ENCODE data around the gene ADAMTS9.

Gene ADAMTS9

DNA sequence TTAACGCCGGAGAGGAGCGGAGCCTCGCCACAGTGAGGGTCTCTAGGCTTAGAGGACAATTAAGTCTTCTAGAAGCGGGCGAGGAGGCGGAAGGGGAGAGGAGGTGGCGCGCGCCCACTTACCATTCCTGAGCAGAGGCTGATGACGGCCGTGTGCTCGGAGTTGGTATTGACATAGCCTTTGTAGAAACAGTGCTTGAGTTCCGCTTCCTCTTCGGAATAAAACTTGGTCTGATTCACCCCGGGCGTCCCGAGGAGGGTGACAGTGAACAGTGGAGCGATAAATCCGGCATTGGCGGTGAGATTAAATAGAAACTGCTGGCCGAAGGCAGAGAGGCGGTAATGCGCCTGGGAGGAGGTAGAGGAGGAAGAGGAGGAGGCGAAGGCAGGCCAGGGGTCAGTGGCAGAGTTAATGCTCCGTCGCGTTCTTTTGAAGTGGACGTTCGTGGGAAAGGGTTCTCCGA, 1.3 kb downstream of the ADAMTS9 start:
- DNase-seq (ENCODE audit: low spot score), result no peak

DNA sequence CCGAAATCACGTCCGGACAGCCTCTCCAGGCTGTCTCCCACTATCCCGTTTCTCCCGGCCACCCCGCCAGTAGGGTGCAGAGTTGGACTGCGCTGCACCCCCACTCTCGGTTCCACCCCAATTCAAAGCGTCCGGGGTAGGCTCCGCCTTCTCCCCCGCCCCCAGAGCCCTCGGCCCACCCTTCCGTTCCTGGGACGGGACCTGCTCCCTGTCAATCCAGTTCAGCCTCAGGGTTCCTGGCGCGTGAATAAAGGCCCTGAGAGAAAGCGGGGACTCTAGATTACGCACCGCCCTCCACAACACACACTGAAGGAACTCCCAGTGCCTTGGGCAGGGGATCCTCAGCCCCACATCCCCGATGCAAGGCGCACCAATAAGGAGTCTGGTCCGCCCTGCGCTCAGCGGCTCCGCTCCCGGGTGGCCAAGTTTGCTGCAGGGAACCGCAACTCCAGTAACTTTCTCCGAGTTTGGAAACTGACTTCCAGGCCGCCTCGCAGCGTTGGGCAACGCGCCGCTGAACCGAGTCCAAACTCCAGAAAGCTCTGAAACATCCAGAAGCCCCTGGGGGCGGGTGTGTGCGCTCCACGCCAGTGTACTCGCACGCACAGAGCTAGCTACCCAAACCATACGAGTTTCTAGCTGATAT, 1.9 kb downstream of the ADAMTS9 start:
- DNase-seq (ENCODE audit: low spot score), result no peak

DNA sequence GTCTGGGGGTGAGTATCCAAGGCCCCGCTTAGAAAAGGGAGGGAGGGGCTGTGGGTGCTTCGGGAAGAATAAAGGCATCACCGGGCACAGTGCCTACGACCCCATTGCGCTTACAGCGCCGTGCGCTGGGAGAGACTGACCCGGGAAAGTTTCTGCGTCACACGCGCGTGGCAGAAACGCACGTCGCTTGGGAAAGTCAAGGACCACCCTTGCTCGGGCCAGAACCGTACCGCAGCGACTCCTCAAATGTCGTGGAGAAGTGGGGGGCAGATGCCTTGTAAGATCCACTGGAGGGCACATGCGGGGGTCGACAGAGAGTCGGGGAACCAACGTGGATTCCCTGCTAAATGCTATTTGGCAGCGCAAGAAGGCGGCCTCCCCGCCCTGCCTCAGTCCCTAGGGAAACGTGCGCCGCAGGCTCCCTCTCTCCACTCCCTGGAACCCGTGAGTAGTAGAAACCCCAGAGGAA, 2.4 kb downstream of the ADAMTS9 start:
- no peak for DNase-seq (ENCODE audit: low spot score)

DNA sequence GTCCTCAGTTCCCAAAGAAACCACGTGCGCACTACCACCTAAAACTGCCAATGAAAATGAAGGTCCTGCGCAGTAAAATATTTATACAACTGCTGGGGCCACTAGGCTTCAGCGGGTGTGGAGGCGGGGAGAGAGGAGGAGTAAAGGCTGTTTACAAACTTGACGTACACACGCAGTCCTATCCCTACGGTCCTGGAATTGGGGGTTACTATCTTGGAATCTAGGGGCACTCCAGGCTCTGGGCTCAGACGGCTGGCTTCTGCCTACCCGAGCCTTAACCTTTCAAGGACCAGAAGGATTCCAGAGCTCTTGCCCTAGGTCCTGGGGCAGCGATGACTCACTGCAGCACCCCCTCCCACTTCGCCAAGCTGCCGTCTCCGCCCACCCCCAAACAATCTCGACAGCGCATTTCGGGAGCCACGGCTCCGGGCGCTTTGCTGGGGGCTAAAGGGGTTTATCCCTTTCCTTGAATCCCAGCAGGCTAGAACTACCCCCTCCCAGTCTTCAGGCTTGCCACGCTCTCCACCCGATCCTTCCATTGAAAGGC, 3.0 kb downstream of the ADAMTS9 start:
- no peak for DNase-seq (ENCODE audit: low spot score)

DNA sequence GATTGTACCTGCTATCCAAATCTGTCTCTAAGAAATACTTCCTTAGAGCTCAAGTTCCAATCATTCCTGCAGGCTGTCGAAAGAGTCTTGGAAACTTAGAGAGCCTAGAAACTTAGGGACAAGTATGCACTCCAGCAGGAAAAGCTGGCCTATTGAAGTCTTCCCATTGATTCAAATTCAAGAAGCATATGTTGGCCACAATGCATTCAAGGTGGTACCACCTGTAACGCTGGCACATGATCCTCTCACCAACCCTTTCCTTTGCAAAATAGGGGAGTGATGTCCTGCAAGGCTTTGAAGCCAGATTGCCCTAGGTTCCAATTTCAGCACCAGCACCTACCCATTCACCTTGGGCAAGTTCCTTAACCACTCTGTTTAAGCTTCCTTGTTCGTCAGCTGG, 6.0 kb downstream of the ADAMTS9 start:
- no peak for DNase-seq (ENCODE audit: low spot score)

DNA sequence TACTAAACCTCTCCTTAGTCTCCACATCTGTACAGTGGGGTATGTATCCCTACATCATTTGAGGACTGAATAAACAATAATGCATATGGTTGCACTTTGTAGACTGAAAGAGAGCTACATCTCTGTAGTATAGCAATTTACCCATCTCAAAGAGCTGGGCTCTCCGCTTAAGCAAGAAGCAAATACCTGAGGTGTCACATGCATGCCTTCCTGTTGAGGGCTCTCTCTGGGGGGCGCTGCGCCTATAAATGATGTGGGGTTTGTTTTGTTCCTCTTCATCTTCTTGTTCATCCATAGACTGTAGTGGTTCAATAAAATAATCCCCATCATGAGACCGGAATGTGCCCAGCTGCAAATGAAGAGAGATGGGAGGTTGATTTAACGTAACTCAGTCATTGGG, 6.8 kb downstream of the ADAMTS9 start:
- no peak for DNase-seq (ENCODE audit: low spot score)

DNA sequence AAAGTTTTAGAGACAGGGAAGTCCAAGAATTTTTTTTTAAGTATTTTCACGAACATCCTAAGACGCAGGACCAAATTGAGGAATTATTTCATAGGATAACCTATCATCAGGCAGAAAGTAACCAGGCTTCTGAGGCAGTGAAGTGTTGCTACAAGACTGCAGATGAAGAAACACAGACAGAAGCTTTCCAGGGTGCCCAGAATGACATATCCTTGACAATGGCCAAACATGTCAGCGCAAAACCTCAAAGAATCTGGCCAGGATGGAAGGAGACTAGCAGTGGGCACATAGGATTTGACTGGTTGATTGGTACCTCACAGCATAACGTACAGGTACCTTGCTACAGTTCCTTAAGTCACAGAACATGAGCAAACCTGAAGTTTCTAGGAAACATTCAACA, 7.5 kb downstream of the ADAMTS9 start:
- no peak for DNase-seq (ENCODE audit: low spot score)

DNA sequence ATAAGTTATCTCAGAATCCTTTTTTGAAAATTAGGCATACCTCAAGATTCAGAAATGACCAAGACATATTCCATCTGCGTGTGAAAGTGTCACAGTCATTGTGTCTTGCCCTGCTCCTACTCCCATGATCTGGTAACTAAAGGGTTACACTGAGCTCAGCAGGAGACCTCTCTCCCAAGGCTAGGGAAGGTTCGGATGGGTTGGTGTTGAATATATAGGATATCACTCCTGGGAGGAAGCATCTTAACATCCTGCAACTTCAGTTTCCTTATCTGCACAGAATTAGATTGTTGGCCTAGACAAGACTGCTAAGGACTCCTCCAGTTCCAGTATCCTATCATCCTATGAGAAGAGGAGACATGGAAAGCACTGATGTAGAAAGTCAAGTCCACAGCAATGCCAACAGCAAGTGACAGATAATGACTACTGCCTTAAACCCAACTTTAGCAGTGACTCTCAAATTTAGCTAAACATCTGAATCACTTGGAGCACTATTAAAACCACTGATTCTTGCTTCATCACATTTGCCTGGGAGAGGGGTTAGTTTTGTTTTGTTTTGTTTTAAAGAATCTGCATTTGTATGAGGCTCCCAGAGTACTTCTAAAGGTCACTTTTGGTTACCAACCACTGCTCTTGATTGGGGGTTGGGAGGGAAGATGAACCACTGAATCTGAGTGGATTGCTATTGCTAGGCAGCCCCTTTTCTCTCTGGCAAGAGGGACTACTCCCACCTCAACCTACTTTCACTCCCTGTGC, 9.7 kb downstream of the ADAMTS9 start:
- no peak for DNase-seq (ENCODE audit: low spot score)

DNA sequence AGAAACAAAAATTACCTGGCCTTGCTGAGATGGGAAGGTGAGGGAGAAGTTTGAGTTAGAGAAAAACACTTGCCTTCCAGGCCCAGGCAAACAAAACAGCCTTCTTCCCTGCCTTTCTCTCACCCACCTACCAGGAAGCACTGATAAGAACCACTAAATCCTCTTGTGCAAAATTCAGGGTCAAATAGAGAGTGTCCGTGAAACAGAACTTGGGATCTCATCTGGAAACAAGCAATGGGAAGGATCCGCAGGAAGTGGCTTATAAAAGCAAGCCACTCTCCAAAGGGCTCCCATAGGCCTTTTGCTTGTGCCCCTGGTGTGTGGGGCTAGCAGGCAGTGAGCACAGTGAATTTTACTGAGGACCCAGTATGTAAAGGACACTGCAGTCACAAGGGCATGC, 11.0 kb downstream of the ADAMTS9 start:
- DNase-seq (ENCODE audit: low spot score), result no peak

DNA sequence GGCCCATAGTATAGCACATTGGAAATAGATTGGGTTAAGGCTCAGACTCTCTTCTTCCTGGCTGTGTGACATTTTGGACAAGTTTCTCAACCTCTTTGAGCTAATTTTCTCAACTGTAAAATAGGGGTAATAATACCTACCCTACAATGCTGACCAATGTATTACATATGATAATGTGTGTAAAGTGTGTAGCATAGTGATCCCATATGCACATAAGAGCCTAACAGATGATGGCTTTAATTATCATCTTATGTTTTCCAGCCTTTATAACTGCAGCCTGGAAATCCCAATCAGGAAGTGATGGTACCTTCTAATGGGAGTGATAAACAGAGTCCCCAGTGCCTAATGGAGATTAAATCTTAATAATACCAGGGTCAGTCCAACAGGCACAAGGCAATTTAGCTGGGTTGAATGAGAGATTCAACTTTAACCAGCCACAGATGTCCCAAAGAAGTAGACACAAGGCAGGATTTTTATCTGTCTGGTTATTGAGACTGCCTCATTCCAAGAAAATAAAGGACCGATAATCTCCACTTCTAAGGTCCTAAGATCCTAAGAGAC, 12.0 kb downstream of the ADAMTS9 start:
- no peak for DNase-seq (ENCODE audit: low spot score)

DNA sequence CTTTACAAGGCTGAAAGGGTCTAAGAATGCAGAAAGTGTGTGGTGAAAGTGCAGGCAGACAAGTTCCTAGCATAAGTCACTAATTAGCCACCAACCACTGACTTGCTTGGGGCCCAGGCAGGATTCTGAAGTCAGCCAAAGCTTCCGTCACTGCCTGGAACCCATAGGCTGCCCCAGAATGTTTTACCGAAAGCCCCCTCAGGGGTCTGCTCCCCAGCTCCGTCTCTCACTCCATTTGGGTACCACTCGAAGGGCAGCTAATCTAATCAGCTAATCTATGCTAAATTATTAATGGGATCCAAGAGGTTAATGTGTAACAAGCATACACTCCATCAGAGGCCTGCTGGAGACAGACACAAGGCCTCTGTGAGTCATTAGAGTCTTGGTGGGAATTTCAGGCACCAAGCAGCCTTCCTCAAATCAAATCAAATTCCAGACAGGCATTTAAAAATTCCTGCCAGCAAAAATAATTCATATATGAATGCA, 13.2 kb downstream of the ADAMTS9 start:
- no peak for DNase-seq (ENCODE audit: low spot score)

DNA sequence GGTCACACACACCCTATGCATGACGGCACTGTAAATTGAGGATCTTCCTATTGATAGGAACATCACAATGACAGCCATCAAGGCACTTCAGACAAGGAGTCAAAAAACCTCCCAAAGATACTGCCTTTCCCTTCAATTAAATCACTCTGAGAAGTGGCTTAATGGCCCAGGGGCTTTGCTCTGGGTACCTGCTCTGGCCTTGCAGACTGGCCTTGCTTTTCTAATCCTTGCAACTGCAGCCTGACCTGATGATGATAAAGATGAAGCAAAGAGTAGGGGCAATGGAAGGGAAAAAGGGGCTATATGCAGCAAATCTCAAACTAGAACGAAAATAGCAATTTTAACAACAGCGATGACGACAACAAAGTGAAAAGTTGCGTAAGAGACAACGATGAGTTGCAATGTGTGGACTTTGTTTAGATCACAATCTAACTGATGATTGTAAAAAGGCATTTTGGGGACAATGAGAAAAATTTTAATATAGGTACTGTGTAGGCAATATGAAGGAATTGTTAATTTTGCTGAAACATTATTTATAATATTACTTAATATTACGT, 14.6 kb downstream of the ADAMTS9 start:
- DNase-seq (ENCODE audit: low spot score), result no peak

DNA sequence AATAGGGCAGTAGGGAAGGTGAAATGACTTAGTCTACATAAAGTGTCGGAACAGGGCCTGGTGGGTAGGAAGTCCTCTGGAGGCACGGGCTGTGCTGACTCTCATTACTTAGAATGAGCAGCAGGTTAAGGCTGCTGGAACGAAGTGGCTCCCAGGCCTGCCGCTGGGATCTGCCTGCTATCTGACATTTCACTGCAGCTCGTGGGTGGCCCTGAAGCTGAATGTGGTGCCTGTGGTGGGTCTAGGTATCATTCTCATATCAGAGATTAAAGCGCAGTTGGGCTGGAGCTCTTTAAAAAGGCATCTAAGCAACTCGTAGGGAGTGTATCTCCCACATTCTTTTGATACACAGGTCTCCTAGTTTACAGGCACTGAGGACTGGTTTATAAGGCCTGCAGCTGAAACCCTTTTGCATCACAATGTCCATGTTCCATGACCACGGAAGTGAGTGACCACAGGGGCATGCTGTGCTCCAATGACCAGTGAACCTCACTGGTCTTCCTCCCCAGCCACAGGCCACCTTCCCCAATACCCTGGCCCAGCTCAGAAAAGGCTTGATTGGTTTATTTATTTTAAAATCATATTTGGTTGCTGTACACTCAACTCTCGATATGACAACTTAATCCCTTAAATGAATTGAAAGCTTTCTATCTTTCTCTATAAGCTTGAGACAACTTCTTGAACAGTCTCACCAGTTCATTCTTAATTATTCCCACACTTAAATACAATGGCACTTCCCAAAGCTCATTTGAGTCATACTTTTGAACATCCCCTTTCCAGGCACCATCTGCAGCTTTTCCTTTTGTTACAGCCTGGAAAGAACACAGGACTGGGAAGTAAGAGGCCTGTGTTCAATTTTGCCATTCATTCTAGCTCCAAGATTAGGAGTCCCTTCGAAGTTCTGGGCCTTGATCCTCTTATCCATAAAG, 19.0 kb downstream of the ADAMTS9 start:
- DNase-seq (ENCODE audit: low spot score), result no peak

DNA sequence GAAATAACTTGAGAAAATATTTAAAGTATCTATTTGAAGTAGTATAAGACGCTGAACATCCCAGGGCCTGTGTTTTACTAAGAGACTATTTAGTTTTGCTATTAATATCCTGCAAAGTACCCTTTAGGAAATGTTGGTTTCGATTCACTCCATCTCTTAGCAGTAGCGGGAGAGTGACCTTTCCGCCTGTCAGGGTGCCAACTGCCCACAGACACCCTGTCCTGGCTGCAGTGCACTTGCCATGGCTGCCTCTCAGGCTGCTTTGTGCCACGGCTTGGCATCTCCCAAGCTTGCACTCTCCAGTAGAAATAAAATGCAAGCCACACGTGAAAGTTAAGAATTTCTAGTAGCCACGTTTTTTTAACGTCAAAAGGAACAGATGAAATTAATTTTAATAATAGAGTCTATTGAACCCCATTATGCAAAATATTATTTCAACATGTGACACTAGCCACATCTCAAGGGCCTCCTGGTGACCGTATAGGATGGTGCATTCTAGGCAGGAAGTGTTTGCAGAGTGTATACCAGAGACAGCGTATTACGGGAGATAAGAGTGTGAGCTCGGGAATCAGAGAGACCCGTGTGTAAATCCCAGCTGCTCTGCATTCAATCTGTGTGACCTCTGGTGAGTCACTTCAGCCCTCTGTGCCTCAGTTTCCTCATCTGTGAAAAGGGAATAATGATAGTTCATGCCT, 19.8 kb downstream of the ADAMTS9 start:
- DNase-seq (ENCODE audit: low spot score), result no peak

DNA sequence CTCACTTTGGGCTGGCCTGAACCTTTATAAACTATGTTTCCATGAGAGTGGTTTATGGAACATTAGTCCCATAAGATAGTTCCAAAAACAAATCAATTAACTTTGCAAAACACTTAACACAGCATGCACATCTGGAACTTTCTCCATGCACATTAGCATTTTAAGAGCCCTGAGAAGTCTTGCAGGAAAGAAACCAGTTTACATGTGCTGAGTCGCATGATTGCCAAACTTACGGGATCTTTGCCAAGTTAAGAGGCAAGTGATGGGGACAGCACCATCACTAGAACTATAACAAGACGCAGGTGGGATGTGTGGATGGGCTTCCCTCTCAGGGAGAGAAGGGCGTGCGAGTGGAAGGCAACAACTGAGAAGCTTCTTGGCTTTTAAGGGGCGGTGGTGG, 20.7 kb downstream of the ADAMTS9 start:
- DNase-seq (ENCODE audit: low spot score), result no peak

DNA sequence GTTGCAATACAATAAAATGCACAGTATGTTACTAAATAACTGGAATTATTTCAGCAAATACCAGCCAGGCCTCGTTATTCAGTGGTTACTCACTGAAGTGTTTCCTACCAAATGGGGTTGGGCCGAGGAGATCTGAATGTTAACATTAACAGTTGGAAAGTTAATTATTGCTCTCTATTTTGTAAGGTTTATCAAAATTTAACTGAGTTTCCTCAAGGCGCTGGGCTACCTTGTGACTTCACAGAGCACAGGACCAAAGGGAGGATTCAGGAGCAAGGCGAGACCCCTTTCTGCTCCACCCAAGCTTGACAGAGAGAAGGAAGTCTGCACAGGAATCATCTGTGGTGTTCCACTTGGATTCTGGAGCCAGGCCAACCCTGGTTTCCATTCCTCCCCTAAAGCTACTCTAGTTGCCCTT, 21.6 kb downstream of the ADAMTS9 start:
- DNase-seq (ENCODE audit: low spot score), result no peak

DNA sequence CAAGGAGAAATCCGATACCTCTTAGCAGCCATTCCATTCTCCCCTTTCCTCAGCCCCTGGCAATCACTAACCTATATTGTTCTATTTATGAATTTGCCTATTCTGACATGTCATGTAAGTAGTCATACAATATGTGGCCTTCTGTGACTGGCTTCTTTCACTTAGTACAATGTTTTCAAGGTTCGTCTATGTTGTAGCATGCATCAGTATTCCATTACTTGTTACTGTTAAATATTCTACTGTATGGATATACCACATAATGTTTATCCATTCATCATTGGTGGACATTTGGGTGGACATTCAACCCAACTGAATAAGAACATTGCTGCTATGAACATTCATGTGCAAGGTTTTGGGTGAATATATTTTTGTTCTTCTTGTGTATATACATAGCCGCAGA, 23.4 kb downstream of the ADAMTS9 start:
- DNase-seq (ENCODE audit: low spot score), result no peak

DNA sequence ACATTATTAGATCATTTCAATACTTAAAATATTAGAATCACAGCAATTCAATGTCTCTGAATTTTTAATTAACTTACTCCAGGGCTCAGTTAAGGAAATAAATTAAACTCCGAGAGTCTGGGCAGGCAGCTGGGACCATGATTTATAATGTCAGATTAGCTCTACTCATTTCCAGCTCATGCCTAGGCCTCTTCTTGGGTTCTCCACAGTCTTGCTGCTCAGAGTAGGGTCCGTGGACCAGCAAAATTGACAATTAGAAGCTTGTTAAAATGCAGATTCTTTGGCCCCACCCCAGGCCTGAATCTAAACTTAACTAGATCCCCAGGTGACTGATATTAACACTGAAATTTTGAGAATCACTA, 28.2 kb downstream of the ADAMTS9 start:
- DNase-seq (ENCODE audit: low spot score), result no peak

DNA sequence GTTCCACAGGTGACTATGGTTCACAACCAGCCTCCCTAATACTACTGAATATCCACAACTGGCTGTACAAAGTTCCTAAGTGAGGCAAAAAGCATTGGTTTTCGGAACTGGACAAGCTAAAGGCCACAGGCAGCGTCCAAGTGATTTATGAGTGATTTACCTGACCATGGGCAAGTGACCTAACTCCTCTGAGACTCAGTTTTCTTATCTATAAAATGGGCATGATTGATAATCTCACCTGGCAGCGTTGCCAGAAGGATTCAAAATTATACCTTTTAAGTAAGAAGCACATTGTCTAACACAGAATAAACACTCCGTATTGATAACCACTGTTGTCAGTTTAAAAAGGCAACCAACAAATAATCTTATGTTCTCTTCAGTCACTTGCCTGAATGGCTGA, 29.8 kb downstream of the ADAMTS9 start:
- DNase-seq (ENCODE audit: low spot score), result no peak

DNA sequence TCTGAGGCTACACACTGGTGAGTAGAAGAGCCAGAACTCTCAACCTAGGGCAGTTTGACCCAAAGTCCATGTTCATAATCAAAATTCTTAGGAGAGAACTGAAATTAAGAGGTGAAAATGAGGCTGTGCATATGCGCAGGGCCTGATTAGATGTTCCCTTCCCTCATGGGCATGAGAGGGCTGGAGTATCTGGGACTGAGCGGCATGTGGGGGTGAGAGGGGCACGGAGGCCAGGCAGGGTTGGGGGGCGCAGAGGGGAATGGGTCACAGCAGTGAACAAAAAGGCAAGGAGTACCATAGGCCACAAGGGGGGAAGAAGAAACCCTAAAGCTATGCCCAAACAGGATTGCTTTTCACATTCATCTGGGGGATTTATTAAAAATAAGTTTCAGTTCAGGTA, 31.3 kb downstream of the ADAMTS9 start:
- no peak for DNase-seq (ENCODE audit: low spot score)

DNA sequence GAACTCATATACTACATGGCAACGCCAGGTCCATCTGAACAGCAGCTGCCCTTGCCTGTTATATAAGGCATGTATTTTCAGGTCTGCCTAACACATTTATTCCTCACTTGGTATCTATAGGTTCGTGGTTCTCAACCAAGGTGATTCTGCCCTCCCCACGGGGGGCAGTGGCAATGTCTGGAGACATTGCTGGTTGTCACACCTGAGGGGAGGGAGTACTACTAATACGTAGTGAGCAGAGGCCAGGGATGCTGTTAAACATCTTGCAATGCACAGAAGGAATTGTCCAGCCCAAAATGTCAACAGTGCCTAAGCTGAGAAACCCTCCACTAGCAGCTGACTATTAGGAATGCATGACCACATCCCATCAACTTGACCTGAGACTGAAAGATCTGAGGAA, 32.6 kb downstream of the ADAMTS9 start:
- DNase-seq (ENCODE audit: low spot score), result no peak

All from germinal center (tissue), 1 donor.